Activated naive CD4-positive, alpha-beta T cell (primary cell): ENCODE results near the gene RNASET2.
"Not testable (repeated sequence)": the region's sequence is repeated elsewhere in the genome, so short reads cannot be mapped to it uniquely, and the experiment has no call there.

Experiments used
- DNase-seq, 4 experiments: peaks; one replicate each; lab custom pipeline; 2025; lab: John Stamatoyannopoulos, UW

The RNASET2 gene

DNA sequence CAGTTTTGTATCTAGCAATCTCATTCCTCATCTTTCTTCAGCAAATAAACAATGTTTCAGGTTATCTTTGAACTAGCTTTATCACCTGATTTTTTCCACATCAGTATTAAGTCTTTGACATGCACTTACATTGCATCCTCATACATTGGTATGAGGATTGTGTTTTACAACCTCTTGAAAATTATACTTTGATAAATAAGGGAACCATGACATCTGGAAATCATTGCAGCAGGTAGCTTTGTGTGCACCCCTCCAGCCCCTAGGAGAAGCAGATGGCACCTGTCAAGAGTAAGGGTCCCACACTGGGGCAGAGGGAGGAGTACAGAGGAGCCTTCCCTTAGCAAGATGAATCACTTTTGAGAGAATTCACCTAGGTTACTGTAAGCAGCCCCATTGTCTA lies 13.7 kb upstream of the RNASET2 start:
- DNase-seq, result no peak

DNA sequence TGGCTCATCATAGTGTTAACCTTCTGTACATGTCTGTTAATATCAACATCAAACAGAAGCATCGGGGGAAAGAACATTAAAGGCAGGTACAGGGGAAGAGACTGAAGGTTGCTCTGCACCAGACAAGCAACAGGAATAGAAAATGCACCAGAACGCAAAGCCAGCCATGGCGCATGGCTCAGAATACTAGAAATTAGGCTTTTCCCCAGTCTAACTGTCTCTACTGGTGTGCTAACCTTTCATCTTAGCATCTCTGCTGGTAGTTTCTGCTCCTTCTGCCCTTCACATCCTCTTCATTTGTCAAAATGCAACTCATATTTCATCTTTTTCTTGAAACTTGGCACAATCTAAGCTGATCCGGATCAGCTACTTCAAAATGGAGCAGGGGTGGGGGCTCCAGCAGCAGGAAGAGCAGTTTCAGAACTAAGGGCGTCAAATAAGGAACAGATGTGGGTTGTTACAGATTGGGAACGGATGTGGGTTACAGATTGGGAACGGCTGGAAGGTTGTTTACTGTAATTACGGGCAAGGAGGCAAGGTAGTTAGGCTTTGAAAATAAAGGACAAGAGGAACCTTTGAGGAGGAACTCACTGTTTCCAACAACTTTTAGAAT lies 13.1 kb upstream of the RNASET2 start:
- no peak for DNase-seq

DNA sequence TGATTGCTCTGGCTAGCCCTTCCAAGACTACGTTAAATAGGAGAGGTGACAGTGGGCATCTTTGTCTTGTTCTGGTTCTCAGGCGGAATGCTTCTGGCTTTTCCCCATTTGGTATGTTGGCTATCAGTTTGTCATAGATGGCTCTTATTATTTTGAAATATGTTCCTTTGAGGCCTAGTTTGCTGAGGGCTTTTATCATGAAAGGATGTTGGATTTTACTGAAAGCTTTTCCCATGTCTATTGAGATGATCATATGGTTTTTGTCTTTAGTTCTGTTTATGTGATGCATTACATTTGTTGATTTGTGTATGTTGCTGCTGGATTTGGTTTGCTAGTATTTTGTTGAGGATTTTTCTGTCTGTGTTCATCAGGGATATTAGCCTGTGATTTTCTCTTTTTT lies 9.9 kb upstream of the RNASET2 start:
- DNase-seq, result no peak

DNA sequence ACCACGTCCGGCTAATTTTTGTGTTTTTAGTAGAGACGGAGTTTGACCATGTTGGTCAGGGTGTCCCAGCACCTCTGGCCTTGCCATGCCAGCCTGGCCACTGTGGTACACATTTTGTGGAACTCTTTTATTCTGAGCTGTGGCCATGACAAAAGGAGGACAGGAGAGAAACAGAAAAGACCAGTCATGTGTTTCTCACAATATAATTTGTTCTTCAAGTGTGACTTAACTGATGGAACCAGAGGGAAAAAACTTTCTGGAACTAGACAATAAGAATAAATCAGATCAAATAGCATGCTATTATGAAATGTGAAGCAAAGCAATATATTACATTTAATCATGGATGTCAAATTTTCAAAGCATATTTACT lies 4.2 kb upstream of the RNASET2 start:
- no peak for DNase-seq

DNA sequence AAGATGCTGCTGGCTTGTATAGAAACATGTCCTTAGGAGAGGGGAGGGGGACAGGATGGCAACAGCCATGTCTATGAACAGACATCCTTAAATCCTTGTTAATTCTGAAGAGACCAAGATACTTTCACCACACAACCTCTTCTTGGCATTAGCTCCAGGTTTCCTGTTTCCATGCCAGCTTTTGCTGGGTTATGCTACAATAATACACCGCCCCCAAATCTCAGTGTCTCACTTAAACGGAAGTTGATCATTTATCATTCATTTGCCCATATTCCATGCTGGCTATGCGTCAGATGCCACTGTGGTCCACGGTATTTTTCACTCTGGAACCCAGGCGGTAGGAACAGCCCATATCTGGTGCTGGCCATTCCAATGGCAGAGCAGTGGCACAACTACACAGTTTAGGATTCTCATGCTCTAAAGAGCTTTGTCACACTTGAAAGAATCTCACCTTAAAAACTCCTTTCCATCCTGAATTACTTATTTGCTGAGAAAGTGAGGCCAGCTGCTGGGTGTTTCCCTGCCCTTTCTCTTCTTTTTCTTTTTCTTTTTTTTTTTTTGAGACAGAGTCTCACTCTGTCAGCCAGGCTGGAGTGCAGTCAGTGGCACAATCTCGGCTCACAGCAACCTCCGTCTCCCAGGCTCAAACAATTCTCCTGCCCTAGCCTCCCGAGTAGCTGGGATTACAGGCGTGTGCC lies 3.7 kb upstream of the RNASET2 start:
- no peak for DNase-seq

DNA sequence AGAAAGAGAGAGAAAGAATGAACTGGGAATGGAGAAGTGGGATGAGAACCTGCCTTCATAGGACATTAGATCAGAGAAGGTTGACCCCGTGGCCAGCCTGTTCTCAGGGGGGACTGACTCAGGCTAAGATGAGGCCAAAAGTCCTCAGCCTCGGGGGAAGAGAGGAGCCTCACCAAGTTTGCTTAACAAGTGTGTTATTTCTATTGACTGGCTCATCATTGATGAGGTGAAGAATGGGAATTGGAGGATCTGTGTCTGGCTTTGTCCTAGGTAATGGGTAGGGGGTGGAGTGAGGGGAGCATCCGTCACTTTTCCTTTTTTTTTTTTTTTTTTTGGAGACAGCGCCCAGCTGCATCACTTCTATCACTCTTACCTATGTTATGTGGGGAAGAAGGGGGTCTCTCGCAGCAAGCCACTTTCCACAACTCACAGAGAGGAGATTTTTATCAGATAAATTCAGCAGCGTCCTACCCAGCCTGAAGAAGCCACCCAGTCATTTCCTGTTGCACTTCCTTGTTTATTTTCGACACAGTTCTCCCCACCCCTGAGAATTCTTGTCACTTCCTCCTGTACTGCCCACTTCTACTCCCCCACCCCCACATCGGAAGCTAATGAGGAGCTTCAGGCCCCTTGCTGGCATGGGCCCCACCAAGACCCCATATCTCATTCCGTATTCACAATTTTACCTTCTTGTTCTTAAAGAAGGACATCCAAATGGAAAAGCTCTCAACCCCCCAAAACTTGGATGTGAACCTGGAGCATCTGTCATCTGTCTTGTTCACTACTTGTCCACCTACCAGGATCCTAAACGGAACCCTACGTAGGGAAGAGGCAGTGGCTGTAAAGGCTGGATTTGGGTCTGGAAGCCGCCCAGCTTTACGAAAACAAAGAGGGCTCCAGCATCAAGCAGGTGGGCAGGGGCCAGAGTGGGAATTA lies 2.8 kb upstream of the RNASET2 start:
- DNase-seq, result peak in 2 of 4 experiments; percentile 29 to 37

DNA sequence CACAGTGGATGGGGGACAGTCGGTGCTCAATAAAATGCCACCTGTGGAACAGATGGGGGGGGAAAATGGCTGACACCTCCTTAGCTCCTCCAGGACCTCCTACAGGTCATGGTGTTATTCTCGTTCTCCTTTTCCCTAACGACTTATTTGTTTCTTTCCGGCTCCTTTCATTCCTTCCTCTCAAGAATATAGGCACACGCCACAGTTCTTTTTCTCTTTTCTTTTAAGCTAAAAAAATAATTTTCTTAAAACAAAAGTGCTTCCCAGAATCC lies 1.4 kb upstream of the RNASET2 start:
- no peak for DNase-seq

DNA sequence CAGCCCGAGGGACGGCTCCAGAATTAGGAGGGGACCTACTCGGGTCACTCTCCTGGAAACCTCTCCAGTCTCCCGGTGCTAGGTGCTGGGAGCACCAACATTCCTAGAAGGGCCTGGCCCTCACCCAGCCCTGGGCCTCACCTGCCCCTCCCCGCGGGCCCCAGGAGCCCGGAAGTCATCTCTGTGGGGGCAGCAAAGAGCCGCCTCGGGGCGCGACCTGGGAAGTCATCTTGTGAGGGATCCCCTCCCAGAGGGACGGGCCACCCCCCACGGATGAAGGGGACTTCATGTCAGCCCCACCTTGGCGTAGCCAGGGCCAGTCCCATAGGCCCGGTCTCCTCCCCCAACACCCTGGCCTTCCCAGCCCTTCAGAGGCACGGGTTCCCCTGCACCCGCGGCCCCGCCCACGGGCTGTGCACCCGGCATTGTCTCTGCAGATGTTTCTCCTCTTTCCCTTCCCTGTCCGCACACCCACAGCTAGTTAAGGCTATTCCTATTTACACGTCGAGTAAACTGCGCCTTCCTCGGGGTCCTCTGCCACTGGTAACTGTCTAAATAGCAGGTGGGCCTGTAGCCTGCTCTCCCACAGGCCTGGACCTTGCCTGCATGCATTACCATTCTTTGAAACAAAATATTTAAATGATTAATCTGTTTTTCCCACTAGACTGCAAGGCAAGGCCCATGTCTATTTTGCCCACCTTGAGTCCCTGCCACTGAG lies 896 bp upstream of the RNASET2 start:
- peak in 3 of 4 experiments; percentile 27 to 44 (median 44) for DNase-seq

DNA sequence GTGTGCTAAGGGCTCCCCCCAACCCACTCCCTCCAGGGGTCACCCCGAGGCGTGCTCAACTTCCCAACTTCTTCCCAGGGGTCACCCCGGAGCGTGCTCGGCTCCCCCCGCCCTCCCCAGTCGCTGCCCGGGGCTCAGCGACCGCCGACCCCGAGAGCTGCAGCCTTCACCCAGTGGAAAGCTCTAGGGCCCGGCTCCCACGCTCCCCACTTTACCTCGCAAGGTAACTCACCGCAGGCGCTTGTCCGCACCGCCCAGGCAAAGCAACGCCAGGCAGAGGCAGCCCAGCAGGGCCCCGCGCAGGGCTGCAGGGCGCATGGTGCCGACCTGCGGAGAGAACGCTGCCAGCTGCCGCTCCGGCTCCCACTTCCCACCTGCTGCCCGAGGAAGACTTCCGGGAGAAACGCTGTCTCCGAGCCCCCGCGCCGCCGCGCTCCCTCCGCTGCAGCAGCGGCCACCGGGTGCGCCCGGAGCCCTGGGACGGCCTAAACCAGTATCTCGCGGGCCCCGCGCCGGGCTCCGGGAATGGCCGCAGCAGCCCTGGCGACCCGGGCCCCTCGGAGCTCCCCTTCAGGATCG lies 396 bp downstream of the RNASET2 start:
- DNase-seq, result no peak

DNA sequence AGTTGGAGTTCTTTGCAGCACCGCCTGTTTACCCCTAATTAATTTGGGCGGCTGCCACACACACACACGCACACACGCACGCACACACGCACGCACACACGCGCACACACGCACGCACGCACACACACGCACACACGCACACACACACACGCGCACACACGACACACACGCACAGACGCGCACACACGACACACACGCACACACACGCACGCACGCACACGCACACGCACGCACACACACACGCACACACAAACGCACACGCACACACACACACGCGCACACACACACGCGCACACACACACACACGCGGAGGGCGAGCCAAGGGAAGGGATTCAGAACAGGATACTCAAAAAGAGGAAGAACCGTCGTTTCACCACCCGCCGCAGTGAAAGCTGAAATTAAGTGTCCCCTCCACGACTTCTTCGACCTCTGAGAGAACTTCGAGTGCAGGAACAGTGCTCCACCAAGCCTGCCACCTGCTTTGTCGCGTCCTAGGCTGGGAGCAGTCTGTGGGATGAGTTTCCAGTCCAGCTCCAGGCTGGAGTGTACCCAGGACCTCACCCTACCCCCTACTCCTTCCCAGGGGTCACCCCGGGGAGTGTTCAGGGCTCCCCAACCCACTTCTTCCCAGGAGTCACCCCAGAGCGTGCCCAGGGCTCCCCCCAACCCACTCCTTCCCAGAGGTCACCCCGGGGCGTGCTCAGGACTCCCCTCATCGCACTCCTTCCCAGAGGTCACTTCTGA lies 1.1 kb downstream of the RNASET2 start:
- DNase-seq, result peak in 1 of 4 experiments; percentile 20

DNA sequence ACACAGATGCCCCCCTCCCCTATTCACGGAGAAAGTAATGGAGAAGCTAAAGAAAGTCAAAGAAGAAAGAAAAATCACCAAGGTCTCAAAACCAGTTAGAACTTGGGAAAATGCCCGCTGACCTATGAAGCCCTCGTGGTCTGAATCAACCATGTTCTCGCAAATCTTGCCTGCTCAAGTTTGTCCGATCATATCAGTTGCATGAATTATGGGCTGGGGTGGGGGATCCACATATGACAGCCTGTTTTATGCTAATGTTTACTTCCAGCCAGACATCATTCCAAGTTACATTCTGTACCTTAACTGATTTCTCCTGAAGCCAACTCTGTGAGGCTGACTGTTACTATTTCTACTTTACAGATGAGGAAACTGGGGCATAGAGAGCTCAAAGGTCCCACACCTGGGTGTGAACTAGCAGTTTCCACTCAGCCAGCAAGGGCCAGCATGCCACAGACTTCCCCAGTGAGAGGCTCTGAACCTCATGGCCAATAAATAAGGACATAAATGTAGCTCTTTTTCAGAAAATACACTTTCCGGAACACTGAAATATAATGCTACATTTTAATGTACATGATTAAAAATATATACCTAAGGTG lies 2.1 kb downstream of the RNASET2 start:
- no peak for DNase-seq

DNA sequence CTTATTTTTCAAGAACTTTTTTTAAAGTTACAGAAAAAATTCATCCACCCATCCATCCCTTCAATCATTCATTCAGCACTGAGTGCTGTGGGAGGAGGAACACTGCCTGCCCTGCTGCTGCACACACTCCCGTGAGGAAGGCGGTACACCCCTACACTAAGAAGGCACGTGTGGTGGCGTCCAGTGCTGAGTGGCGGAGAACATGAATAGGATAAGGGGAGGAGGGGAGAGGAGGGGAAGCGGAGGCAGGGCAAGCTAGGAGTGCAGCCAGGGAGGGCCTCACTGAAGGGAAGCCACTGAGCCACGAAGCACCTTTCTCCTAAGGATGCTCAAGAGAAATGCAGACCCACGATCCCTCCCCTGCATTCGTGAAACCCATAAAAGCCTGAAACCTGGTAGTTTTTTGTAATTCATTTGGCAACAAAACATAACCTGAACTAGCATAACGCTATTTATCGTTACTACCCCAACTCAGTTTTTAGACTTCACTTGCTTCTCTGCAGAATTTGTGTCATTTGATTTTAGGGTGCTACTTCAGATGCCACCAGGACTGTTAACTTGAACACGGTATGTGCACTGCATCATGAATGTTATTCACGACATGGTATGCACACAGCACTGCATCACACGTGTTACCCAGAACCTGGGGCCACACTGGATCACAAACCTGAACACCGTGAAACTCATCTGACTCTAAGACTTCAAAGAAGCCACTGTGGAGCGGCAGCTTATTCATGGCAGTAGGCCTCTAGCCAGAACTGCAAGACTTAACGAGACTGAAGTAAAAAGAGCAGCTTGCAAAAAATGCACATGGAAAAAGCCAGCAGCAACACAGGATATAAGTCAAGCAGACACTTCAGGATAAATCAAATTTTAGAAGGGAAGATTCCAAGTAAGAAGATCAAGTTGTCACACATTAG lies 3.5 kb downstream of the RNASET2 start:
- peak in 2 of 4 experiments; percentile 18 to 24 for DNase-seq

DNA sequence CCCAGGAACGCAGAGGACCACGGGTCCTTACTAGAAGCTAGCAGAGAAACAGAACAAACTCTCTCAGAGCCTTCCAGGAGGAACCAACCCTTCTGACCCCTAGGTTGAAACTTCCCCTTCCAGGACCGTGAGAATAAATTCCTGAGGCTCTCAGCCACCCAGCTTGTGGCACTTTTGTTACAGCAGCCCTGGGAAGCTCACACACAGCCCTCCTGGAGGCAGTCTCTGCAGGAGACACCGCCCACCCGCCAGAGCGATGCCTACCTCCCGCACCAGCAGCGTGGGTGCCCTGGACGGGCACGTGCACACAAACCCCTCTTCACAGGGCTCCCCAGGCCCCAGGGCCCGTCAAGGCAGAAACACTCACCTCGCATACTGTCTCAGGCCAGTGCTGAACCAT lies 4.2 kb downstream of the RNASET2 start:
- DNase-seq, result peak in 1 of 4 experiments; percentile 14

DNA sequence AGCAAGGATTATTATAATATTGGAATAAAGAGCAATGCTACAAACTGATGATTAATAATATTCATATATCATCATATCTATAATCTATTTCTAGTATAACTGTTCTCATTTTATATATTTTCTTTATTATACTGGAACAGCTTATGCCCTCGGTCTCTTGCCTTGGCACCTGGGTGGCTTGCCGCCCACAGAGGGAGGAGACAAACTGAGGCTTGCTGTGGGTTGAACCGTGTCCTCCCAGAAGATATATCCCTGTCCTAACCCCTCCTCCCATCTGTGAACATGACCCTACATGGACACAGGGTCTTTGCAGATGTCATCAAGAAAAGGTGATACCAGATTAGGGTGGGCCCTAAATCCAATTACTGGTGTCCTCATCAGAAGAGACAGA lies 4.7 kb downstream of the RNASET2 start:
- no peak for DNase-seq

DNA sequence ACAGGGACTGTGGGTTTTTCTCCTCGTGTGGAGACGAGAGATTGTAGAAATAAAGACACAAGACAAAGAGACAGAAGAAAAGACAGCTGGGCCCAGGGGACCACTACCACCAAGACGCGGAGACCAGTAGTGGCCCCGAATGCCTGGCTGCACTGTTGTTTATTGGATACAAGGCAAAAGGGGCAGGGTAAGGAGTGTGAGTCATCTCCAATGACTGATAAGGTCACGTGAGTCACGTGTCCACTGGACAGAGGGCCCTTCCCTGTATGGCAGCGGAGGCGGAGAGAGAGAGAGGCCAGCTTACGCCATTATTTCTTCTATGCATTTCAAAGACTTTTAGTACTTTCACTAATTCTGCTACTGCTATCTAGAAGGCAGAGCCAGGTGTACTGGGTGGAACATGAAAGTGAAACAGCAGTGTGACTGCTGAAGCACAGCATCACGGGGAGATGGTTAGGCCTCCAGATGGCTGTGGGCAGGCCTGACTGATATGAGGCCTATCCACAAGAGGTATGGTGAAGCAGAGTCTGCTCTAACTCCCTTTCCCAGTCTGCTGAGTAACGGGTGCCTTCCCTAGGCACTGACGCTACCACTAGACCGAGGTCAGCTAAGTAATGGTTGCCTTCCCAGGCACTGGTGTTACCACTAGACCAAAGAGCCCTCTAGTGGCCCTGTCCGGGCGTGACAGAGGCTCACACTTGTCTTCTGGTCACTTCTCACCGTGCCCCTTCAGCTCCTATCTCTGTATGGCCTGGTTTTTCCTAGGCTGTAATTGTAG lies 5.3 kb downstream of the RNASET2 start:
- DNase-seq, result peak; percentile 22 to 45 (median 30)

DNA sequence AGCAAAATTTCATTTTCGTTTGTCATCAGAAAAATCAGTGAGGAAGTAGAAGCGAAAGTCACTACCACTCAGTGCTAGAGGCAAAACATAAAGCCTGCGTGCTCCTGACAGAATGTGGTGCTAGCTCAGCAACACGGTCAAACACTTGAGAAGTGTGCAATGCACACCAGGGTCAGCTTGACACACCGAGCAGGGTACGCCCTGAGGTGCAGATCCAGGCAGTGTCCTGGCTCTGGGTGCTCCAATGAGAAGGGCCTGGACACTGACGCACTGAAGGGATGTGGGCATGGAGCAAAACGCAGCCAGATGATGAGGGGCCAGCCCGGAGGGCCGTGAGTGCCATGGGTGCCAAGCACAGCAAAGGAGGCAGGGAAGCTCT lies 5.9 kb downstream of the RNASET2 start:
- no peak for DNase-seq

DNA sequence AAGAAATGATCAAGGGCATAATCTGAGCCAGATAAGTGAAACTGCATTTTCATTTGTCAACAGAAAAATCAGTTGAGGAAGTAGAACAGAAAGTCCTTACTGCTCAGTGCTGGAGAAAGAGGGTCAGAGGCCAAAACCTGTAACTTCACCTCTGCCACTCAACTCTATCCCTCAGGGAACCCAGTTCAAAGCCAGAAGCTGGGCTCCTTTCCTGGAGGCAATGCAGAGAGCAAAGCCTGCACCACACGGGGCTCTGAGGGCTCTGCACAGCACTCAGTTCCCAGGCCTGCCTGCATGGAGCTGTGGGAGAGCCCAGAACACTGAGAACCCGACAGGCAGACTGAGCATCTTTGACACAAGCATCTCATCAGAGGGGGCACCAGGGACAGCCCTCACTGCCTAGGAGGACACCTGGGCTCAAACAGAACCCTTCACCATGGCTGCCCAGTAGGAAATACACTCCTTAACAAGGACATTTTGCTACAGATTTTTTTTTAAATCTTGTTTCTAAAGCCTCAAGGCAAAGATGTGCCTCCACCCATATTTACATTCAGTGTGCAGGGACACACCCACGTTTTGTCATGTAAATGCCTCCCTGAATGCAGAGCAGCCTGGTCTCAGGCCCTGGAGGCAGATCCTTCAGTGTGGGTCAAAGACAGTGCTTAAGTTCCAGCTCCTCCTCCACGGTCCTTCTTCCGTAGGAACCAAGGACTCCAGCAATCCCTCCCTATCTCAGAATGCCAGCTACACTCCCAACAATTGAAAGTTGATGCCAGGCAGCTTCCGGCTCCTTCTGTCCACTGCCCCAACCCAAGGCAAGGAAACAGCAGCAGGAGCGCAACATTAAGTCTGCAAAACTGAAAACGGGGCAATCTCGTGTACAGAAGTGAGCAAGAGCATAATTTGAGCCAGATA lies 6.6 kb downstream of the RNASET2 start:
- no peak for DNase-seq

DNA sequence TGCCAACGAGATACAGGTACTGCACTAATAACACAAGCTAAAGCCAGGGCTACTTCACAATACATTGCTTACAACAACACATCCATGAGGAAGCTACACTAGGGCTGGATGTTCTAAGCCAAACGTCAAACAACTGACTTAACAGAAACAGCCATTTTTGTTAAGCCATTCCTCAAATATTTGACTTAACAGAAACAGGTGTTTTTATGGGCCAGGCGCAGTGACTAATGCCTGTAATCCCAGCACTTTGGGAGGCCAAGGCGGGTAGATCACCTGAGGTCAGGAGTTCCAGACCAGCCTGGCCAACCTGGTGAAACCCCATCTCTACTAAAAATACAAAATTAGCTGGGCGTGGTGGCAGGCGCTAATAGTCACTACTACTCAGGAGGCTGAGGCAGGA lies 7.6 kb downstream of the RNASET2 start:
- not testable (repeated sequence) for DNase-seq
